ENCODE results near the gene FAF2.
"Not testable (repeated sequence)": the region's sequence is repeated elsewhere in the genome, so short reads cannot be mapped to it uniquely, and the experiment has no call there.

The FAF2 gene

GRCh38 chr5:176458904-176459561 lies 10.8 kb downstream of the FAF2 start:
- no peak for DNase-seq (ENCODE audit: low read depth)

- DNase-seq (ENCODE audit: low read depth): no peak
These were observed 13.2 kb downstream of the FAF2 start for GRCh38 chr5:176461349-176461748.

- no peak for DNase-seq (ENCODE audit: low read depth)
These were observed 15.1 kb downstream of the FAF2 start for GRCh38 chr5:176463113-176463764.

GRCh38 chr5:176466245-176466871 lies 18.2 kb downstream of the FAF2 start:
- DNase-seq (ENCODE audit: low read depth): no peak

- DNase-seq (ENCODE audit: low read depth): no peak
These were observed 21.1 kb downstream of the FAF2 start for GRCh38 chr5:176469296-176469695.

- no peak for DNase-seq (ENCODE audit: low read depth)
These were observed 22.4 kb downstream of the FAF2 start for GRCh38 chr5:176470539-176470938.

- no peak for DNase-seq (ENCODE audit: low read depth)
These were observed 22.9 kb downstream of the FAF2 start for GRCh38 chr5:176471098-176471497.

- DNase-seq (ENCODE audit: low read depth): no peak
These were observed 25.3 kb downstream of the FAF2 start for GRCh38 chr5:176473335-176474006.

GRCh38 chr5:176474476-176474875 lies 26.3 kb downstream of the FAF2 start:
- DNase-seq (ENCODE audit: low read depth): no peak

GRCh38 chr5:176481711-176482110 lies 33.5 kb downstream of the FAF2 start:
- DNase-seq (ENCODE audit: low read depth): no peak

GRCh38 chr5:176485176-176485575 lies 37.0 kb downstream of the FAF2 start:
- DNase-seq (ENCODE audit: low read depth): no peak

GRCh38 chr5:176486189-176486757 lies 38.1 kb downstream of the FAF2 start:
- no peak for DNase-seq (ENCODE audit: low read depth)

- DNase-seq (ENCODE audit: low read depth): not testable (repeated sequence)
These were observed 39.0 kb downstream of the FAF2 start for GRCh38 chr5:176487160-176487559.

GRCh38 chr5:176489077-176489476 lies 40.9 kb downstream of the FAF2 start:
- no peak for DNase-seq (ENCODE audit: low read depth)

- no peak for DNase-seq (ENCODE audit: low read depth)
These were observed 42.1 kb downstream of the FAF2 start for GRCh38 chr5:176490301-176490700.

- DNase-seq (ENCODE audit: low read depth): no peak
These were observed 42.9 kb downstream of the FAF2 start for GRCh38 chr5:176491101-176491502.

GRCh38 chr5:176491901-176492300 lies 43.7 kb downstream of the FAF2 start:
- no peak for DNase-seq (ENCODE audit: low read depth)

GRCh38 chr5:176492431-176492830 lies 44.2 kb downstream of the FAF2 start:
- no peak for DNase-seq (ENCODE audit: low read depth)

GRCh38 chr5:176497852-176498251 lies 49.7 kb downstream of the FAF2 start:
- DNase-seq (ENCODE audit: low read depth): no peak

- no peak for DNase-seq (ENCODE audit: low read depth)
These were observed 51.1 kb downstream of the FAF2 start for GRCh38 chr5:176499273-176499672.

GRCh38 chr5:176500511-176500910 lies 52.3 kb downstream of the FAF2 start:
- no peak for DNase-seq (ENCODE audit: low read depth)

GRCh38 chr5:176501333-176501732 lies 53.1 kb downstream of the FAF2 start:
- DNase-seq (ENCODE audit: low read depth): no peak

- no peak for DNase-seq (ENCODE audit: low read depth)
These were observed 55.3 kb downstream of the FAF2 start for GRCh38 chr5:176503496-176503895.
